Spleen (tissue), 7 donors: ENCODE measurements around the gene TEAD1.

ENCODE experiments used
- CTCF ChIP-seq, 11 experiments: fragments of 200-600 bp in 7 of 11; fragments of 450-650 bp in 4 of 11; sonication (generic) in 4 of 11; IDR thresholded peaks in 8 of 11; conservative IDR thresholded peaks in 3 of 11; 1 replicate in 7 of 11; 2 replicates in 4 of 11; pipeline versions ENCODE4 v1.4.0 to v1.8.0; 2016 to 2021; ENCODE audit warnings: antibody characterized with exemption in 11 of 11, inconsistent platforms in 4 of 11, mild to moderate bottlenecking in 1 of 11
- POLR2A ChIP-seq, 3 donors: fragments of 450-650 bp; IDR thresholded peaks; one replicate each; pipeline ENCODE4 v1.5.1; 2017; ENCODE audit warnings: antibody characterized with exemption in 3 of 3, mild to moderate bottlenecking in 1 of 3
- donor health status: DM: no; HTN: no; CAD: no; lungs with moderate emphysema.
- donor health status: DM: no; HTN: no; CAD: no.
- donor health status: DM: no; HTN: no; CAD: no.

GRCh38 chr11:12886508-12886907 is 212.3 kb downstream of the TEAD1 start:
- TF ChIP-seq CTCF (IDR thresholded peaks at IDR 0.05 in 8 of 11, conservative IDR thresholded peaks at IDR 0.05 in 3 of 11) (no peak), POLR2A (IDR thresholded peaks at IDR 0.05) (no peak)
